Fibroblast of villous mesenchyme (primary cell): Measurements from ENCODE around the gene HCRTR1. TPM values are rescaled to one million over a fixed set of nuclear protein-coding genes. Genes with fewer than 3 reads are reported as not detected.

Experiments
- DNase-seq: peaks from one replicate; pipeline ENCODE4 v3.0.0-alpha.2; 2010; ENCODE audit warnings: low read depth
- H3K4me3 ChIP-seq: 2 replicates; pipeline ENCODE4 v1.5.1; 2011; ENCODE audit warnings: low read depth, mild to moderate bottlenecking, low read length
- total RNA-seq: library from RNA; depleted of rRNA; stranded (reverse); fragments of >200 nt; gene quantifications from 2 replicates; pipeline ENCODE4 v1.2.3, GENCODE V29; 2012
- TF ChIP-seq, protein P1 (sequence below): IDR thresholded peaks from 2 replicates; pipeline ENCODE4 v1.5.1; 2012; ENCODE audit warnings: low read depth, mild to moderate bottlenecking, low read length; ENCODE audit not compliant: insufficient read depth

The HCRTR1 gene
- total RNA-seq, 1 donor = under 0.01 TPM

DNA sequence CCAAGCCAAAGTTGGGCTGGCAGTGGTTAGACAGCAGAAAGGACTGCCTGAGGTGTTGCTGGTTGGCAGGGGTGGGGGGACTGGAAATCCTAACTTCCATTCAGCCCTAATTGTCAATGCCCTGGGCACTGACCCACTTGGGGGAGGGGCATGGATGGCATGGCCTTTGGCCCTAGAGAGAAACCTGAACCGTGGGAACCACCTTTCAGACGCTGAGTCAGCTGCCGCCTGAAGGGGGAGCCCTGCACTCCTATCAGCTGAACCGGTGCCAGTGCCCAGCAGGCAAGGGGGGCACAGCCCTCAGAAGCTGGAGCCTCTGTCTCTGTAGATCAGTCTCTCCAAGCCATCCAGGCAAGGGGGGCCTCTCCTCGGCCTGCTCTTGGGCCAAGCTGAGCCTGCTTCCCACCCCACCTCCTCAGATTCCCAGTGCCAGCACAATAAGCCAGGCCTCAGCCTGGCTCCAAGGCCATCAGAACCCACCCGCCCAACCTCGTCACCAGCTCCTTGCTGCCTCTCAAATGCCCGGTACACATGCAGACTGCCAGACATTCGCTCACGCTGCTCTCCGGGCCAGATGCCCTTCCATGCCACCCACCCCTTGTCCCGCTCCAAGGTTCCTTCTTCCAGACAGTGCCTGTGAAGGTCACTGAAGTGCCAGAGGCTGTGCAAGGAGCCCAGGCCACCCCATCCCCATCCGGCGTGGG, 29.6 kb upstream of the HCRTR1 start:
- DNase-seq = peak; percentile 54
- H3K4me3 ChIP-seq = no peak overlapping the region
- TF ChIP-seq, protein P1, sequence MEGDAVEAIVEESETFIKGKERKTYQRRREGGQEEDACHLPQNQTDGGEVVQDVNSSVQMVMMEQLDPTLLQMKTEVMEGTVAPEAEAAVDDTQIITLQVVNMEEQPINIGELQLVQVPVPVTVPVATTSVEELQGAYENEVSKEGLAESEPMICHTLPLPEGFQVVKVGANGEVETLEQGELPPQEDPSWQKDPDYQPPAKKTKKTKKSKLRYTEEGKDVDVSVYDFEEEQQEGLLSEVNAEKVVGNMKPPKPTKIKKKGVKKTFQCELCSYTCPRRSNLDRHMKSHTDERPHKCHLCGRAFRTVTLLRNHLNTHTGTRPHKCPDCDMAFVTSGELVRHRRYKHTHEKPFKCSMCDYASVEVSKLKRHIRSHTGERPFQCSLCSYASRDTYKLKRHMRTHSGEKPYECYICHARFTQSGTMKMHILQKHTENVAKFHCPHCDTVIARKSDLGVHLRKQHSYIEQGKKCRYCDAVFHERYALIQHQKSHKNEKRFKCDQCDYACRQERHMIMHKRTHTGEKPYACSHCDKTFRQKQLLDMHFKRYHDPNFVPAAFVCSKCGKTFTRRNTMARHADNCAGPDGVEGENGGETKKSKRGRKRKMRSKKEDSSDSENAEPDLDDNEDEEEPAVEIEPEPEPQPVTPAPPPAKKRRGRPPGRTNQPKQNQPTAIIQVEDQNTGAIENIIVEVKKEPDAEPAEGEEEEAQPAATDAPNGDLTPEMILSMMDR = peak; percentile 70

DNA sequence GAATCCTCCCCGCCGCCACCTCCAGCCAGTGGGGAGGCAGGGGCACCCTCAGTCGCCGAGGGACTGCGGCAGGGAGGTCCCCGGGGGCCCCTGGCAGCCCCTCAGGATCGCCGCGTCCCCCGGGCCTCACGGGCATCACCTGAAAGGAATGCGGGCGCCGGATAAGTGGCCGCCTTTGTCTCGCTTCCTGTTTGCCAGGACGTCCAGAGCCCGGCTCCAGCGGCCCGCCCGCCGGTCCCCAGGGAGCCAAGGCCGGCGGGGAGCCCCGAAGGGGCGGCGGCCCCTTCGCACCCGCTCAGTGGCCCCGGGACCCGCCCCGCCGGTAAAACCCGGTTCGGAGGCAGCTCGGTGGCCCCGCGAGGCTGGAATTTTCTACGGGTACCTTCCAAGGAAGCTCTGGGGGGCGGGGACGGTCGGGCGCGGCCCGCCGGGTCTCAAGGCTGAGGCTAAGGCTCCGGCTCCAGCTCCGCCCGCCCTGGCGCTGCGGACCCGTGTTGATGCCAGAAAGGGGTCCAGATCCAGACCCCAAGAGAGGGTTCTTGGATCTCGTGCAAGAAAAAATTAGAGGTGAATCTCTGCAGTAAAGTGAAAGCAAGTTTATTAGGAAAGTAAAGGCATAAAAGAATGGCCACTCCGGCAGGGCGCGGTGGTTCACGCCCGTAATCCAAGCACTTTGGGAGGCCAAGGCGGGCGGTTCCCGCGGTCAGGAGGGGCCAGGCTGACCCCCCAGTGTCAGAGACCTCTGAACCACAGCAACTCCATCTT, 28.6 kb upstream of the HCRTR1 start:
- peak overlapping the region; percentile 21 for H3K4me3 ChIP-seq
- peak; percentile 27 for DNase-seq
- TF ChIP-seq, protein P1 = no peak

DNA sequence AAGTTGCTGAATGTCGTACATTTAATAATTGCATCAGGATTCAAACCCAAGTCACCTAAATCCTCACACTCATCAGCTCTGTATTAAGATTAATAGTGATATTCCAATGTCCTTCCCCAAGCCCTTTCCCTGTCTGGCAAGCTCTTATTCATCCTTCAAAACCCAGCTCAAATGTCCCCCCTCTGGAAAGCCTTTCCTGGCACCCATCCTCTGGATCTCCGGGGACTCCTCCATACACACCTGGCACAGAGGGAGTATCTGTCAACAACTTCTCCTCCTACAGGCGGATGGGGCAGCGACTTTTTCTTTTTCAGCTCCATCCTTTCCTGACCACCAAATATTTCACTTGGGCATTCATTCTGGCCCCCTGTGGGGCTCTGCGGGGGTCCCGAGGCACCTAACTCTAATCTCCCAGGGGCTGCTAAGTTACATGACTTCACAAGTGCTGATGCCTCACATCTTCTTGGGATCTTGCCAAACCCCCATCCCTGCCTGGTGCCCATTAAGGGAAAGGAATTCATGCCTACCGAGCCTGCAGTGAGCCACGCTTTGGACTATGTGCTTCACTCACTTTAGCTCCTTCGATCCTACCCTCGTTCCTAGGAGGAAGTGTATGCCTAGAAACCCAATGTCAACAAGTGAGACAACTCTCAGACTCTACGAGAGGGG, 25.9 kb upstream of the HCRTR1 start:
- no peak overlapping the region for H3K4me3 ChIP-seq
- TF ChIP-seq, protein P1 = no peak
- DNase-seq = peak; percentile 27

DNA sequence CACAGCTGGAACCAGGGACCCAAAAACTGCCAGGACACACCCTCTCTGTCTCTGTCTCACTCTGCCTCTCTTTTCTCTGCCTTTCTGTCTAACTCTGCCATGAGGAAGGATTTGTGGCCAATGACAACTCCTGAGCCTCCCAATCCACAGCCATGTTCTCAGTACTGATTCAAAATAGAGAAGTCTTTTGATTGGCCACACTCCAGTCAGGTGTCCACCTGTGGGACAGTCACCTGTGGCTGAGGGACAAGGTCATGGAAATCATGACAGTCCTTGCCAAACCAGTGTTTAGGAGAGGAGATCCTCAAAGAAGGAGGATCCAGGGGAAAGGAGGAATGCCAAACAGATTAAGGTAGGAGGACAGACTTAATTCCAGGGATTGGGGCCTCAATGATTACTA, 25.4 kb upstream of the HCRTR1 start:
- no peak overlapping the region for H3K4me3 ChIP-seq
- no peak for DNase-seq
- TF ChIP-seq, protein P1 = no peak

DNA sequence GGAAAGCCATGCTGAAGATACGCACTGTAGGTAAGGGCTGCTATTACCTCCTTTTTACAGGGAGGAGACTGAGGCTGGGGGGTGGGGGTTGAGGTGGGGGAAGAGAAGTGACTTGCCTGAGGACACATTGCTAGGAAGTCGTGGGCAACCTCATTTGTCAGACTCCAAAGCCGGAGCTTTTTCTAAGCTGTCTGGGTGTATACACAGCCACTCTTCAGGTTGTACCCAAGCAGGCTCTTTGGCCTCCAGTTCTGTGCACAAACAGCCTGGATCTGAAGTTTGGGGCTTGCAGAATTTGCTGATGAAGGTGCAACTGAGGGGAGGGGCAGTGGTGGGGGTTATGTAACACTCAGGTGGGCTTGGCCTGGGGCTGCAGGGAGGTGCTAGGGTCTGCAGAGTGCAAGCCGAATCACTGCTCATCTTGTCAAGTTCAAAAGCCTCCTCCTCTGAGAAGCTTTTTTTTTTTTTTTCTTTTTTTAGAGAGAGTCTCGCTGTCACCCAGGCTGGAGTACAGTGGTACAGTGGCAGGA, 24.3 kb upstream of the HCRTR1 start:
- H3K4me3 ChIP-seq = no peak overlapping the region
- no peak for DNase-seq
- TF ChIP-seq, protein P1 = no peak

DNA sequence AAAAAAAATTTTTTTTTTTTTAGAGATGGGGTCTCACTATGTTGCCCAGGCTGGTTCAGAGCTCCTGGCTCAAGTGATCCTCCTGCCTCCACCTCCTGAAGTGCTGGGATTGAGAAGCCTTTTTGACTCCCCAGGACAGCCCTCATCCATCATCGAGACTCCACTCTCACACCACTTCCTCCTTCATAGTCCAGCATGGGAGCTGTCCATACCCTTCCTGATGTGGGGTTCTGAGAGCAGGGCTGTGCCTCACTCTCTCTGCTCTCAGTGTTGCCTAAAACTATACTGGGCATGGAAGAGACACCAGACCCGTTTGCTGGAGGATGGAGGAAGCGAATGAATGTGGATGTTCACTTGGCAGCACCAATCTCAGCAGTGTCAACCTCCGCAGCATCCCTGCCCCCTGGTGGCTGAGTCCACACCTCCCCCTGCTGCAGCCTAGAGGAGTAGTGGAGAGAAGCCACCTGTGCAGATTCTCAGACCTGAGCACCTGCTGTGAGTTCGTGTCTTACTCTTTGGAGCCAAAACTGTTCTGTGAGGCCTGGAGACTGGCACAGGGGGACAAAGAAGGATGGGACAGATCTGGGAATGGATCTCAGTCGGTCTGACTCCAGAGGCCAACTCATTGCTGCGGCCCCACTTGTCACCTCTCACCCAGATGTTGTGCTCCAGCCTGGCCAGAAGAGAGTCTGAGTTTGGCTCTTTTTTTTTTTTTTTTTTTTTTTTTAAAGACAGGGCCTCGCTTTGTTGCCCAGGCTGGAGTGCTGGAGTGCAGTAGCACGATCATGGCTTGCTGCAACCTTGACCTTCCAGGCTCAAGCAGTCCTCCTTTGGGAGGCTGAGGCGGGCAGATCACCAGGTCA, 23.5 kb upstream of the HCRTR1 start:
- TF ChIP-seq, protein P1 = peak; percentile 97

More for the DNA sequence above, 23.5 kb upstream of the HCRTR1 start:
- DNase-seq = peak; percentile 78
- H3K4me3 ChIP-seq = no peak overlapping the region
